Neural progenitor cell (in vitro differentiated cells): Measurements from ENCODE around the gene NUCB1. TPM values are rescaled to one million over a fixed set of nuclear protein-coding genes. Genes with fewer than 3 reads are reported as not detected.

Experiments used
- DNase-seq: peaks from one replicate; pipeline ENCODE4 v3.0.0-alpha.2; 2016; ENCODE audit warnings: low spot score
- H2AFZ ChIP-seq: fragments of 200-600 bp; sonication (generic); replicated peaks from 2 replicates; pipeline ENCODE4 v1.6.1; 2016; ENCODE audit warnings: antibody characterized with exemption
- H3F3A ChIP-seq: fragments of 200-600 bp; sonication (generic); 2 replicates; pipeline ENCODE4 v1.6.1; 2016; ENCODE audit warnings: antibody characterized with exemption, low read depth
- H3K27ac ChIP-seq: fragments of 200-600 bp; sonication (generic); 2 replicates; pipeline ENCODE4 v1.5.1; 2016; ENCODE audit warnings: mild to moderate bottlenecking
- H3K27me3 ChIP-seq: fragments of 200-600 bp; sonication (generic); 2 replicates; pipeline ENCODE4 v1.6.1; 2016; ENCODE audit warnings: mild to moderate bottlenecking, moderate library complexity
- H3K36me3 ChIP-seq: fragments of 200-600 bp; sonication (generic); 2 replicates; pipeline ENCODE4 v1.5.1; 2016
- H3K4me1 ChIP-seq: fragments of 200-600 bp; sonication (generic); 2 replicates; pipeline ENCODE4 v1.6.1; 2016; ENCODE audit warnings: mixed run types
- H3K4me2 ChIP-seq: fragments of 200-600 bp; sonication (generic); 2 replicates; pipeline ENCODE4 v1.6.1; 2016
- H3K4me3 ChIP-seq: fragments of 200-600 bp; sonication (generic); 2 replicates; pipeline ENCODE4 v1.5.1; 2016
- H3K79me2 ChIP-seq: fragments of 200-600 bp; sonication (generic); 2 replicates; pipeline ENCODE4 v1.6.1; 2016; ENCODE audit warnings: low read depth
- H3K9ac ChIP-seq: fragments of 200-600 bp; sonication (generic); 2 replicates; pipeline ENCODE4 v1.6.1; 2016
- H3K9me3 ChIP-seq: fragments of 200-600 bp; sonication (generic); 2 replicates; pipeline ENCODE4 v1.5.1; 2016; ENCODE audit warnings: low read depth
- H4K20me1 ChIP-seq: fragments of 200-600 bp; sonication (generic); 2 replicates; pipeline ENCODE4 v1.6.1; 2016; ENCODE audit warnings: low read depth
- H3K27ac Mint-ChIP-seq: 3 replicates; pipeline ENCODE4 v1.8.0; 2021; ENCODE audit warnings: mixed read lengths
- H3K27me3 Mint-ChIP-seq: 2 replicates; pipeline ENCODE4 v1.8.0; 2022; ENCODE audit warnings: low read depth, mild to moderate bottlenecking, inconsistent platforms, moderate library complexity, mixed read lengths; ENCODE audit not compliant: insufficient read depth
- H3K36me3 Mint-ChIP-seq: 3 replicates; pipeline ENCODE4 v1.8.0; 2021; ENCODE audit warnings: mixed read lengths
- H3K4me1 Mint-ChIP-seq: 3 replicates; pipeline ENCODE4 v1.8.0; 2021; ENCODE audit warnings: mixed read lengths
- H3K4me3 Mint-ChIP-seq: 3 replicates; pipeline ENCODE4 v1.8.0; 2021; ENCODE audit warnings: mild to moderate bottlenecking, moderate library complexity, mixed read lengths
- H3K9me3 Mint-ChIP-seq: 3 replicates; pipeline ENCODE4 v1.8.0; 2020; ENCODE audit warnings: mixed read lengths
- CTCF ChIP-seq: fragments of 200-600 bp; sonication (generic); IDR thresholded peaks from 2 replicates; pipeline ENCODE4 v1.5.1; 2017; ENCODE audit warnings: antibody characterized with exemption, mild to moderate bottlenecking
- EZH2 ChIP-seq: fragments of 200-600 bp; sonication (generic); IDR thresholded peaks from 2 replicates; pipeline ENCODE4 v1.6.1; 2017; ENCODE audit warnings: antibody characterized with exemption, mild to moderate bottlenecking, moderate library complexity
- EZH2phosphoT487 ChIP-seq: fragments of 200-600 bp; sonication (generic); IDR thresholded peaks from 2 replicates; pipeline ENCODE4 v1.6.1; 2017; ENCODE audit warnings: antibody characterized with exemption
- total RNA-seq: library from RNA; depleted of rRNA; stranded (reverse); fragments of >200 nt; gene quantifications from 2 replicates; pipeline ENCODE4 v1.2.3, GENCODE V29; 2015; ENCODE audit warnings: low replicate concordance

The NUCB1 gene
- total RNA-seq, 1 donor from 2014 or later: 73.5 TPM

GRCh38 chr19:48954595-48955307, 54.6 kb downstream of the NUCB1 start, which contains the start of gene BAX:
BAX (plus strand) TSS chr19:48954875; CDS start chr19:48954929, 54 bp downstream.
- Histone ChIP-seq H3K27ac (no peak within 1 kb of the TSS), H3K9me3 (no peaks in the 10 kb centered on the region), H3K79me2 (peaks cover 24% of the 10 kb centered on the region), H3K4me1 (peaks cover 8% of the 10 kb centered on the region), H4K20me1 (no peaks in the 10 kb centered on the region), H3K36me3 (peaks cover 3% of the 10 kb centered on the region), H2AFZ (peak within 1 kb of the TSS; percentile 81), H3K4me3 (peak within 1 kb of the TSS; percentile 97), H3F3A (peaks cover 10% of the 10 kb centered on the region), H3K27me3 (no peaks in the 10 kb centered on the region), H3K9ac (peak within 1 kb of the TSS; percentile 87), H3K4me2 (peak within 1 kb of the TSS; percentile 95)
- no peak for TF ChIP-seq CTCF
- Mint-ChIP-seq H3K27me3 (peaks cover 2% of the 10 kb centered on the region), H3K36me3 (peaks cover 9% of the 10 kb centered on the region), H3K4me3 (peak within 1 kb of the TSS; percentile 85), H3K27ac (peak within 1 kb of the TSS; percentile 62), H3K9me3 (no peaks in the 10 kb centered on the region), H3K4me1 (peaks cover 10% of the 10 kb centered on the region)
- DNase-seq: peak; percentile 99

GRCh38 chr19:48955308-48955958, 55.3 kb downstream of the NUCB1 start:
- Histone ChIP-seq H3K27ac (no peak overlapping the region), H3K4me1 (peaks cover 8% of the 10 kb centered on the region), H3K9ac (peak overlapping the region; percentile 87), H3F3A (peaks cover 10% of the 10 kb centered on the region), H4K20me1 (no peaks in the 10 kb centered on the region), H3K36me3 (peaks cover 3% of the 10 kb centered on the region), H3K27me3 (no peaks in the 10 kb centered on the region), H3K4me2 (peak overlapping the region; percentile 95), H2AFZ (no peak overlapping the region), H3K4me3 (peak overlapping the region; percentile 97), H3K79me2 (peaks cover 24% of the 10 kb centered on the region), H3K9me3 (no peaks in the 10 kb centered on the region)
- H3K36me3 Mint-ChIP-seq: peaks cover 9% of the 10 kb centered on the region
- H3K4me1 Mint-ChIP-seq: peaks cover 10% of the 10 kb centered on the region
- H3K27me3 Mint-ChIP-seq: peaks cover 2% of the 10 kb centered on the region
- peak overlapping the region; percentile 85 for H3K4me3 Mint-ChIP-seq
- H3K9me3 Mint-ChIP-seq: no peaks in the 10 kb centered on the region
- no peak for DNase-seq
- no peak overlapping the region for H3K27ac Mint-ChIP-seq
- no peak for TF ChIP-seq EZH2phosphoT487

DNA sequence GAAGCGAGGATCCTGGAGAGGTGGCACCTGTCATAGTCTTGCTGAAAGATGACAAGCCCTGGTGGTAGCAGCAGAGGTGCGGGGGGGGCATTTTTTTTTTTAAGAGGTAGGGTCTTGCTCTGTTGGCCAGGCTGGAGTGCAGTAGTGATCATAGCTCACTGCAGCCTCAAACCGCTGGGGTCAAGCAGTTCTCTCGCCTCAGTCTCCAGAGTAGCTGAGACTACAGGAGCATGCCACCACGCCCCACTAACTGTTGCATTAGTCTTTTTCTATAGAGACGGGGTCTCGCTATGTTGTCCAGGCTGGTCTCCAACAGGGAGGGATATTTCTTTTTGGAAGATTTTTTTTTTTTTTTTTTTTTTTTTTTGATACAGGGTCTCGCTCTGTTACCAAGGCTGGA, 57.9 kb downstream of the NUCB1 start:
- Mint-ChIP-seq H3K27ac (no peak overlapping the region), H3K9me3 (no peaks in the 10 kb centered on the region), H3K4me3 (peak overlapping the region; percentile 52), H3K4me1 (peaks cover 19% of the 10 kb centered on the region), H3K27me3 (peaks cover 5% of the 10 kb centered on the region), H3K36me3 (peaks cover 9% of the 10 kb centered on the region)
- Histone ChIP-seq H3K27ac (no peak overlapping the region), H2AFZ (no peak overlapping the region), H3K9ac (no peak overlapping the region), H3K79me2 (peaks cover 24% of the 10 kb centered on the region), H3K27me3 (no peaks in the 10 kb centered on the region), H3K4me3 (no peak overlapping the region), H3F3A (peaks cover 26% of the 10 kb centered on the region), H4K20me1 (no peaks in the 10 kb centered on the region), H3K4me2 (no peak overlapping the region), H3K9me3 (no peaks in the 10 kb centered on the region), H3K36me3 (peaks cover 3% of the 10 kb centered on the region), H3K4me1 (peaks cover 8% of the 10 kb centered on the region)
- TF ChIP-seq EZH2 (no peak), EZH2phosphoT487 (no peak), CTCF (no peak)
- no peak for DNase-seq
